Brain microvascular endothelial cell (primary cell): ENCODE results near the gene DICER1.

Experiments used
- DNase-seq: peaks from one replicate; pipeline ENCODE4 v3.0.0-alpha.2; 2020
- H3K27ac ChIP-seq: fragments of 250-450 bp; sonication (Bioruptor Pico); 2 replicates; pipeline ENCODE4 v1.5.1; 2020; ENCODE audit warnings: mild to moderate bottlenecking, moderate library complexity
- H3K27me3 ChIP-seq: fragments of 250-450 bp; sonication (Bioruptor Pico); replicated peaks from 2 replicates; pipeline ENCODE4 v1.5.1; 2020; ENCODE audit warnings: mild to moderate bottlenecking
- H3K36me3 ChIP-seq: fragments of 250-450 bp; sonication (Bioruptor Pico); replicated peaks from 2 replicates; pipeline ENCODE4 v1.5.1; 2020; ENCODE audit warnings: mild to moderate bottlenecking
- H3K4me3 ChIP-seq: 2 replicates; pipeline ENCODE4 v1.5.1; 2011; ENCODE audit warnings: low read depth, mild to moderate bottlenecking, control low read depth, low read length, moderate library complexity
- CTCF ChIP-seq: IDR thresholded peaks from 2 replicates; pipeline ENCODE4 v1.5.1; 2011; ENCODE audit warnings: low read depth, mild to moderate bottlenecking, moderate library complexity, low read length, control low read depth, inconsistent platforms; ENCODE audit errors: missing control alignments
- in situ Hi-C: cut with HindIII; loops from 2 replicates; pipeline ENCODE4 v1.10.0; 2017; ENCODE audit warnings: low sequenced_read_pairs, low pct_ligation_motif_present

Gene DICER1

GRCh38 chr14:95193081-95193480 is 35.8 kb upstream of the DICER1 start:
- no peak for DNase-seq
- H3K36me3 ChIP-seq: no peaks in the 10 kb centered on the region
- H3K27me3 ChIP-seq: no peaks in the 10 kb centered on the region
- no peak for TF ChIP-seq CTCF
- in situ Hi-C loops: no loop called here
- no peak overlapping the region for H3K27ac ChIP-seq
- no peak overlapping the region for H3K4me3 ChIP-seq

GRCh38 chr14:95192311-95192710 is 35.0 kb upstream of the DICER1 start:
- DNase-seq: no peak
- Histone ChIP-seq H3K4me3 (no peak overlapping the region), H3K27me3 (no peaks in the 10 kb centered on the region), H3K36me3 (no peaks in the 10 kb centered on the region), H3K27ac (no peak overlapping the region)
- in situ Hi-C loops: no loop called here
- TF ChIP-seq CTCF: no peak

GRCh38 chr14:95191445-95192199 is 34.3 kb upstream of the DICER1 start:
- in situ Hi-C loops: no loop called here
- H3K27ac ChIP-seq: no peak overlapping the region
- DNase-seq: no peak

GRCh38 chr14:95190857-95191256 is 33.5 kb upstream of the DICER1 start:
- no peaks in the 10 kb centered on the region for H3K36me3 ChIP-seq
- no peak overlapping the region for H3K4me3 ChIP-seq
- in situ Hi-C loops: no loop called here
- no peaks in the 10 kb centered on the region for H3K27me3 ChIP-seq
- H3K27ac ChIP-seq: no peak overlapping the region
- DNase-seq: no peak
- no peak for TF ChIP-seq CTCF

More at GRCh38 chr14:95191445-95192199, 34.3 kb upstream of the DICER1 start:
- no peaks in the 10 kb centered on the region for H3K27me3 ChIP-seq
- TF ChIP-seq CTCF: no peak
- no peaks in the 10 kb centered on the region for H3K36me3 ChIP-seq
- no peak overlapping the region for H3K4me3 ChIP-seq

GRCh38 chr14:95190346-95190840 is 33.1 kb upstream of the DICER1 start:
- H3K4me3 ChIP-seq: no peak overlapping the region
- no peaks in the 10 kb centered on the region for H3K27me3 ChIP-seq
- in situ Hi-C loops: no loop called here
- H3K27ac ChIP-seq: no peak overlapping the region
- H3K36me3 ChIP-seq: no peaks in the 10 kb centered on the region
- no peak for TF ChIP-seq CTCF
- DNase-seq: no peak
